Measurements from ENCODE around the gene HIP1.
"Not testable (repeated sequence)": the region's sequence is repeated elsewhere in the genome, so short reads cannot be mapped to it uniquely, and the experiment has no call there.

The HIP1 gene

DNA sequence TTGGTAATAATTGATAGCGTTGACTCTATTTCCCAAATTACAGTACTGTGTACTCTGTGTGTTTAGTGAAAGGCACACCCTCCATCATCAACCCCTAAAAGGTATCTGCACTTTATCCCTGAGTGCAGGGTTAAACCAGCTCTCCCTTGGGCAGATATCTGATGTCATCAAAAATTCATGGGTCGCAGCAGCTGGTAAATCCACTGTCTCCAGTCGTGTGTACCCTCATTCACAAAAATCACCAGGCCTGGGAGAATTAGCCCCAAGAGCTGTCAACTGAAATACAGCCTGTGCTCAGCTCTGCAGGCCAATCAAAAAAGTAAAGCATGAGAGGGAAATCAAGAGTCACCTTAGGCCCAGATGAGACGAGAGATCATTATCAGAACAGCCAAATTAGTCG lies 103.7 kb downstream of the HIP1 start:
- TF ChIP-seq, protein P1, sequence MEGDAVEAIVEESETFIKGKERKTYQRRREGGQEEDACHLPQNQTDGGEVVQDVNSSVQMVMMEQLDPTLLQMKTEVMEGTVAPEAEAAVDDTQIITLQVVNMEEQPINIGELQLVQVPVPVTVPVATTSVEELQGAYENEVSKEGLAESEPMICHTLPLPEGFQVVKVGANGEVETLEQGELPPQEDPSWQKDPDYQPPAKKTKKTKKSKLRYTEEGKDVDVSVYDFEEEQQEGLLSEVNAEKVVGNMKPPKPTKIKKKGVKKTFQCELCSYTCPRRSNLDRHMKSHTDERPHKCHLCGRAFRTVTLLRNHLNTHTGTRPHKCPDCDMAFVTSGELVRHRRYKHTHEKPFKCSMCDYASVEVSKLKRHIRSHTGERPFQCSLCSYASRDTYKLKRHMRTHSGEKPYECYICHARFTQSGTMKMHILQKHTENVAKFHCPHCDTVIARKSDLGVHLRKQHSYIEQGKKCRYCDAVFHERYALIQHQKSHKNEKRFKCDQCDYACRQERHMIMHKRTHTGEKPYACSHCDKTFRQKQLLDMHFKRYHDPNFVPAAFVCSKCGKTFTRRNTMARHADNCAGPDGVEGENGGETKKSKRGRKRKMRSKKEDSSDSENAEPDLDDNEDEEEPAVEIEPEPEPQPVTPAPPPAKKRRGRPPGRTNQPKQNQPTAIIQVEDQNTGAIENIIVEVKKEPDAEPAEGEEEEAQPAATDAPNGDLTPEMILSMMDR (IDR thresholded peaks at IDR 0.05; ENCODE audit: control extremely low read depth, extremely low read depth, low read depth, missing control alignments) = no peak
- ChIA-PET POLR2A (interaction anchor here (0.7 kb wide), 1 partner anchor 63 kb away, joined by 5 read pairs; no protein-coding TSS in a partner anchor), CTCF (interaction anchor here (1.7 kb wide), 1 partner anchor 16 kb away, joined by 4 read pairs; no protein-coding TSS in a partner anchor)
- DNase-seq (ENCODE audit: extremely low spot score) = no peak

DNA sequence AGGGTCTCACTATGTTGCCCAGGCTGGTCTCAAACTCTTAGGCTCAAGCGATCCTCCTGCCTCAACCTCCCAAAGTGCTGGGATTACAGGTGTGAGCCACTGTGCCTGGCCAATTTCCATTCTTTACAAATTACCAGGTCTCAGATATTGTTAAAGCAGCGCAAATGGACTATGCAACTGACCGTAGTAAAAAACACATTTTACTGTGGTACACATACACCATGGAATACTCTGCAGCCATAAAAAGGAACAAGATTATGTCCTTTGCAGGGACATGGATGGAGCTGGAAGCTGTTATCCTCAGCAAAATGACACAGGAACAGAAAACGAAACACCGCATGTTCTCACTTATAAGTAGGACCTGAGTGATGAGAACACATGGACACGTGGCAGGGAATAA lies 106.2 kb downstream of the HIP1 start:
- POLR2A ChIA-PET; DNase-seq (ENCODE audit: extremely low spot score): not testable (repeated sequence)
- CTCF ChIA-PET = interaction anchor here (0.9 to 1.0 kb wide), 2 partner anchors 15 to 20 kb away, joined by 3 read pairs; no protein-coding TSS in a partner anchor

DNA sequence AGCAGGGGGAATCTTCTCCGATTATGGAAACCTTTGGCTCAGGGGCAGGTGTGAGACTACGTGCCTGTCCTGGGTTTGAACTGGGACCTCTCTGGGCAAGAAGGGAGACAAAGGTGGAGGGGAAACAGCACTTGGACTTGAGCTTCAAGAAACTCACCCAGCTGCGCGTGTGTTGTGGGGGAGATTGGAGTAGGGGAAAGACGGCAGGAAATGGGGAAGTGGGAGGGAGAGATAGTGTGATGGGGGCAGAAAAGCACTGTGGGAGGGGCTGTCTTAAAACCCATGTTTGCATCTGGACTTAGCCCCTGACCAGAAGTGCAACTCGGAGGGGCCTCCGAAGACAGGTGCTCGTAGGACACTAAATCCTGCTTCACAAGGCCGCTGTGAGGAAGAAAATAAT lies 107.0 kb downstream of the HIP1 start:
- ChIA-PET CTCF (interaction anchor here (0.9 to 1.0 kb wide), 2 partner anchors 14 to 21 kb away, joined by 3 read pairs; no protein-coding TSS in a partner anchor), POLR2A (no interaction called here)
- DNase-seq (ENCODE audit: extremely low spot score) = no peak

DNA sequence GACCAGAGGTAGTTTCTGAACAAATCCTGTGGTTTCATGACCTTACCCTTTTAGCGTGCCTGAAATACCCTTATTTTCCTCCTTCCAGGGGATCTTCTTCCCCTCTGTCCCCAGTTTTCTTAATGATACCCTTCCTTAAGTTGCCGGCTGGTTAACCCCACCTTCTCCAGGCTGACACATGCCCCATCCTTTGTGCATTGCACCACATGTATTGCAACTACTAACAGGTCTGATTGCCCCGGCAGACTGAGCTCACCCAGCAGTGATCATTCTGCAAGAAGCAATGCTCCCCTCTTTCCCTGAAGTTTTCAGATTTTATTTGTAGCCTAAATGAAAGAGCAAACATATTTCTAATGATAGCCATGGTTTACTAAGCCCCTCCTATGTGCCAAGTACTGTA lies 108.2 kb downstream of the HIP1 start:
- TF ChIP-seq, protein P1 (IDR thresholded peaks at IDR 0.05; ENCODE audit: control extremely low read depth, extremely low read depth, low read depth, missing control alignments) = no peak
- no peak for DNase-seq (ENCODE audit: extremely low spot score)
- CTCF ChIA-PET = no interaction called here
- POLR2A ChIA-PET = no interaction called here

More for the DNA sequence above, 107.0 kb downstream of the HIP1 start:
- TF ChIP-seq, protein P1 (IDR thresholded peaks at IDR 0.05; ENCODE audit: control extremely low read depth, extremely low read depth, low read depth, missing control alignments) = no peak

DNA sequence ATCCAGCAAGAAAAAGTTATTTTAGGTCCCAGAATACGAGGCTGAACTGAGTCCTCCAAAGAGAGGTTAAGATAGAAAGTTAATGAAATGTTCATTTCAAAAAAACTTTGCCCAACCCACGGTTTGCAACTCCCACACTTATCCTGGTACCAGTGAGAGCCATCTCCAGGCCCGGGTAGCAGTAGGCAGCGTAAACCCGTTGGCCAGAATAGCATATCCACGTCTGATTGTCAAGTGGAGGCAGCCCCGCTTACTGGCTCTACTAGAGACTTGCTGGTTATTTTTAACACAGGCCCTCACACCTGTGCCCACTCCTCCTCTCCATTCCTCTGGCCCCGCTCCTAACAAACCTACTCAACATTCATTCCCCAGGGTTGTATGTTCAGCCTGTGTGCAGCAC lies 109.7 kb downstream of the HIP1 start:
- CTCF ChIA-PET = no interaction called here
- DNase-seq (ENCODE audit: extremely low spot score) = no peak
- TF ChIP-seq, protein P1 (IDR thresholded peaks at IDR 0.05; ENCODE audit: control extremely low read depth, extremely low read depth, low read depth, missing control alignments) = no peak
- POLR2A ChIA-PET = no interaction called here

DNA sequence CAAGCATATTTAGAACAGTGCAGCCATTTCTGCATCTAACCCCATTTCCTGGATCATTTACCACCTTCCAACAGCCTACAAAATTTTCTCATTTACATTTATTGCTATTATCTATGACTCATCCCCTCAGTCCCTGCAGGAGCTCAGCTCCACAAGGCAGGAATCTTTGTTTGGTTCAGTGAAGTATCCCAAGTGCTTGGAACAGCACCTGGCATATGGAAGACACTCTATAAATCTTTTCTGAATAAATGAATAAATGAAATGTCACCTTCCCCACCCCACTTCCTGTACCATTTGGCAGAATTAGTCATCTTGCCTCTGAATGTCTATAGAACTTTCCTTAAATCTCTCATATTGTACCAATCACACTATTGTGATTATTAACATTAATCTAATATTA lies 110.7 kb downstream of the HIP1 start:
- POLR2A ChIA-PET = no interaction called here
- TF ChIP-seq, protein P1 (IDR thresholded peaks at IDR 0.05; ENCODE audit: control extremely low read depth, extremely low read depth, low read depth, missing control alignments) = no peak
- CTCF ChIA-PET = interaction anchor here (0.8 kb wide), 1 partner anchor 392 kb away, joined by 3 read pairs; no protein-coding TSS in a partner anchor
- no peak for DNase-seq (ENCODE audit: extremely low spot score)

DNA sequence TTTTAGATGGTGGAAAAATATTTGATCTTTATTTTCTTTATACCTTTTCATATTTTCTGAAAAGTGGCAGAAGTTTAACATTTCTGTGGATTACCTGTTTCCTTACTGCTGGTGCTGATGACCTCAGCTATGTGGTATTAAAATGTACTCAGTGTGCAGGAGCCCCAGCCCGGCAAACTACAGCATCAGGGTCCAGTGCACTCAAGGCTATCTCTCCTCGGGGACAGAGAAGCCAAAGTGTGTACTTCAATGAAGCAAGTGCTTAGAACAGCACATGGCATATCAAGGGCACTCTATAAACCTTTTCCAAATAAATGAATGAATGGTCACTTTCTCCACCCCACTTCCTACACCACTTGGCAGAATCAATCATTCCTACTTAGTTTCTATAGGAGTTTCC lies 111.8 kb downstream of the HIP1 start:
- CTCF ChIA-PET = no interaction called here
- TF ChIP-seq, protein P1 (IDR thresholded peaks at IDR 0.05; ENCODE audit: control extremely low read depth, extremely low read depth, low read depth, missing control alignments) = no peak
- POLR2A ChIA-PET = no interaction called here
- no peak for DNase-seq (ENCODE audit: extremely low spot score)
